Measurements from ENCODE around the gene NRBP1.

- TF ChIP-seq CTCF (conservative IDR thresholded peaks at IDR 0.05; ENCODE audit: low read length) (no peak), EZH2phosphoT487 (IDR thresholded peaks at IDR 0.05; ENCODE audit: borderline replicate concordance, low read depth, low read length) (no peak)
These were observed 12.9 kb downstream of the NRBP1 start for GRCh38 chr2:27441226-27441926.
